OCI-LY3 (cell line): ENCODE data around the gene ALCAM.

ENCODE experiments used
- CTCF ChIP-seq: fragments of 200-600, 300-600 bp; sonication (generic); IDR thresholded peaks from 2 replicates; pipeline ENCODE4 v1.5.1; 2014; ENCODE audit warnings: antibody characterized with exemption, low read length, low read depth
- EZH2phosphoT487 ChIP-seq: fragments of 200-600 bp; shearing (Covaris generic); IDR thresholded peaks from 2 replicates; pipeline ENCODE4 v1.6.1; 2018; ENCODE audit warnings: antibody characterized with exemption, mixed run types, low read depth

GRCh38 chr3:105466072-105466471 is 99.4 kb downstream of the ALCAM start:
- TF ChIP-seq CTCF (no peak), EZH2phosphoT487 (no peak)
